H9 (cell line): ENCODE measurements around the gene C11orf16. TPM values are rescaled to one million over a fixed set of nuclear protein-coding genes. Genes with fewer than 3 reads are reported as not detected.
A peak's percentile ranks its signal among the peaks of the same experiment; 100 is the strongest.

Experiments
- DNase-seq: peaks from one replicate; pipeline ENCODE4 v3.0.0-alpha.2; 2017
- H2AFZ ChIP-seq: one replicate; pipeline ENCODE4 v1.6.1; 2013; ENCODE audit warnings: mild to moderate bottlenecking, low read length, control low read depth, moderate library complexity
- H2AK5ac ChIP-seq: 2 replicates; pipeline ENCODE4 v1.6.1; 2013; ENCODE audit warnings: low read length, control low read depth, mixed read lengths; ENCODE audit not compliant: insufficient read length
- H2BK120ac ChIP-seq: one replicate; pipeline ENCODE4 v1.6.1; 2013; ENCODE audit warnings: low read depth, mild to moderate bottlenecking, low read length, control low read depth, inconsistent platforms; ENCODE audit not compliant: poor library complexity, severe bottlenecking
- H2BK12ac ChIP-seq: 2 replicates; pipeline ENCODE4 v1.6.1; 2013; ENCODE audit warnings: low read length, control low read depth, mixed read lengths, low read depth; ENCODE audit not compliant: insufficient read length
- H2BK15ac ChIP-seq: 2 replicates; pipeline ENCODE4 v1.6.1; 2013; ENCODE audit warnings: low read depth, low read length, control low read depth
- H2BK20ac ChIP-seq: one replicate; pipeline ENCODE4 v1.6.1; 2013; ENCODE audit warnings: low read depth, mild to moderate bottlenecking, low read length, control low read depth, inconsistent platforms; ENCODE audit not compliant: poor library complexity, severe bottlenecking
- H2BK5ac ChIP-seq: 2 replicates; pipeline ENCODE4 v1.6.1; 2013; ENCODE audit warnings: low read length, control low read depth, mixed read lengths; ENCODE audit not compliant: insufficient read length
- H3K14ac ChIP-seq: 2 replicates; pipeline ENCODE4 v1.6.1; 2013; ENCODE audit warnings: low read length, control low read depth; ENCODE audit not compliant: insufficient read depth
- H3K18ac ChIP-seq: 2 replicates; pipeline ENCODE4 v1.6.1; 2013; ENCODE audit warnings: low read depth, mild to moderate bottlenecking, mixed read lengths, low read length, control low read depth; ENCODE audit not compliant: insufficient read length
- H3K23ac ChIP-seq: 2 replicates; pipeline ENCODE4 v1.6.1; 2013; ENCODE audit warnings: low read length, control low read depth, mixed read lengths, low read depth; ENCODE audit not compliant: insufficient read length
- H3K23me2 ChIP-seq: 2 replicates; pipeline ENCODE4 v1.6.1; 2013; ENCODE audit warnings: low read depth, mild to moderate bottlenecking, mixed read lengths, low read length, control low read depth; ENCODE audit not compliant: insufficient read length, poor library complexity, severe bottlenecking
- H3K27ac ChIP-seq: 2 replicates; pipeline ENCODE4 v1.5.1; 2013; ENCODE audit warnings: low read length, control low read depth, mixed read lengths, low read depth; ENCODE audit not compliant: insufficient read length
- H3K27me3 ChIP-seq: 2 replicates; pipeline ENCODE4 v1.6.1; 2013; ENCODE audit warnings: low read length, control low read depth, inconsistent platforms; ENCODE audit not compliant: insufficient read depth
- H3K4ac ChIP-seq: 2 replicates; pipeline ENCODE4 v1.6.1; 2013; ENCODE audit warnings: low read depth, mild to moderate bottlenecking, control low read depth, inconsistent platforms, low read length, moderate library complexity
- H3K4me1 ChIP-seq: 2 replicates; pipeline ENCODE4 v1.6.1; 2013; ENCODE audit warnings: low read length, control low read depth, inconsistent platforms; ENCODE audit not compliant: insufficient read depth
- H3K4me2 ChIP-seq: 2 replicates; pipeline ENCODE4 v1.6.1; 2013; ENCODE audit warnings: low read length, control low read depth, mixed read lengths; ENCODE audit not compliant: insufficient read length, insufficient read depth
- H3K56ac ChIP-seq: 2 replicates; pipeline ENCODE4 v1.6.1; 2013; ENCODE audit warnings: low read depth, mild to moderate bottlenecking, mixed read lengths, low read length, control low read depth; ENCODE audit not compliant: insufficient read length
- H3K79me1 ChIP-seq: 2 replicates; pipeline ENCODE4 v1.6.1; 2013; ENCODE audit warnings: low read depth, mild to moderate bottlenecking, moderate library complexity, low read length, control low read depth, inconsistent platforms; ENCODE audit not compliant: insufficient read depth, poor library complexity, severe bottlenecking
- H3K79me2 ChIP-seq: 2 replicates; pipeline ENCODE4 v1.6.1; 2013; ENCODE audit warnings: low read length, control low read depth, inconsistent platforms; ENCODE audit not compliant: insufficient read depth
- H3K9ac ChIP-seq: 2 replicates; pipeline ENCODE4 v1.6.1; 2013; ENCODE audit warnings: low read length, control low read depth, mixed read lengths; ENCODE audit not compliant: insufficient read length; ENCODE audit errors: extremely low read depth
- H3K9me3 ChIP-seq: one replicate; pipeline ENCODE4 v1.6.1; 2013; ENCODE audit warnings: low read depth, low read length, inconsistent platforms; ENCODE audit not compliant: control insufficient read depth
- H3T11ph ChIP-seq: one replicate; pipeline ENCODE4 v1.6.1; 2013; ENCODE audit warnings: mild to moderate bottlenecking, low read length, control low read depth, inconsistent platforms
- H4K20me1 ChIP-seq: one replicate; pipeline ENCODE4 v1.6.1; 2013; ENCODE audit not compliant: control insufficient read depth, insufficient read length, insufficient read depth
- H4K5ac ChIP-seq: 2 replicates; pipeline ENCODE4 v1.6.1; 2013; ENCODE audit warnings: low read depth, mild to moderate bottlenecking, mixed read lengths, low read length, control low read depth; ENCODE audit not compliant: insufficient read length
- H4K8ac ChIP-seq: replicated peaks from 2 replicates; pipeline ENCODE4 v1.6.1; 2013; ENCODE audit warnings: low read length, control low read depth, mixed read lengths, low read depth; ENCODE audit not compliant: insufficient read length
- H4K91ac ChIP-seq: 2 replicates; pipeline ENCODE4 v1.6.1; 2013; ENCODE audit warnings: low read depth, mild to moderate bottlenecking, moderate library complexity, mixed read lengths, low read length, control low read depth; ENCODE audit not compliant: insufficient read length
- H3K27ac Mint-ChIP-seq, 3 experiments: 2 replicates in 2 of 3; 3 replicates in 1 of 3; pipeline ENCODE4 v1.8.0; 2020 to 2021; ENCODE audit warnings: mixed read lengths in 3 of 3, mild to moderate bottlenecking in 1 of 3, moderate library complexity in 1 of 3
- H3K27me3 Mint-ChIP-seq: 2 replicates; pipeline ENCODE4 v1.8.0; 2021; ENCODE audit warnings: low read depth, mild to moderate bottlenecking, moderate library complexity, mixed read lengths
- H3K36me3 Mint-ChIP-seq, 3 experiments: 2 replicates in 2 of 3; 3 replicates in 1 of 3; pipeline ENCODE4 v1.8.0; 2020 to 2021; ENCODE audit warnings: low read depth in 3 of 3, mixed read lengths in 3 of 3; ENCODE audit not compliant: insufficient read depth in 1 of 3
- H3K4me1 Mint-ChIP-seq, 2 experiments: 2 replicates each; pipeline ENCODE4 v1.8.0; 2020; ENCODE audit warnings: mixed read lengths in 2 of 2
- H3K4me3 Mint-ChIP-seq, 2 experiments: 2 replicates in 1 of 2; 3 replicates in 1 of 2; pipeline ENCODE4 v1.8.0; 2020 to 2021; ENCODE audit warnings: mild to moderate bottlenecking in 2 of 2, mixed read lengths in 2 of 2, moderate library complexity in 1 of 2
- H3K9me3 Mint-ChIP-seq, 2 experiments: 2 replicates in 1 of 2; 3 replicates in 1 of 2; pipeline ENCODE4 v1.8.0; 2020; ENCODE audit warnings: mild to moderate bottlenecking in 2 of 2, mixed read lengths in 2 of 2, moderate library complexity in 1 of 2
- CTCF ChIP-seq: fragments of 200-600 bp; sonication (generic); conservative IDR thresholded peaks from 3 replicates; pipeline ENCODE4 v1.8.0; 2021; ENCODE audit warnings: antibody characterized with exemption, mild to moderate bottlenecking
- WGBS: extraction: QIAGEN DNeasy Blood & Tissue Kit; methylation state at CpG from one replicate; pipeline ENCODE4 v1.1.7; 2013; ENCODE audit warnings: missing lambda C conversion rate, low lambda C conversion rate, mixed read lengths; ENCODE audit not compliant: insufficient read length; ENCODE audit errors: extremely low coverage; 5-methylcytosine and 5-hydroxymethylcytosine counted together
- total RNA-seq: library from RNA; stranded (reverse); gene quantifications from 2 replicates; pipeline ENCODE4 v1.2.1, GENCODE V29; 2021

The C11orf16 gene
- total RNA-seq, 1 experiment from 2014 or later = 0.15 TPM

- peak; percentile 43 for DNase-seq
- H2BK20ac ChIP-seq = no peak overlapping the region
- H2BK120ac ChIP-seq = no peak overlapping the region
- H2BK15ac ChIP-seq = no peak overlapping the region
- no peak overlapping the region for H3K9ac ChIP-seq
- H2BK5ac ChIP-seq = no peak overlapping the region
- Mint-ChIP-seq H3K9me3 (no peaks in the 10 kb centered on the region), H3K4me1 (peaks cover 12 to 16% of the 10 kb centered on the region in 2 experiments), H3K36me3 (no peaks in the 10 kb centered on the region), H3K27me3 (peaks cover 1% of the 10 kb centered on the region; the same call in 1 of the 2 replicates), H3K27ac (peak overlapping the region in 1 of 3 experiments; percentile 80; a peak in 1 of 7 replicates), H3K4me3 (no peak overlapping the region; a peak in 1 of 5 replicates)
- no peak overlapping the region for H3K14ac ChIP-seq
- WGBS = no CpG with 5 or more reads among the region's 6 CpGs
- H3K9me3 ChIP-seq = no peaks in the 10 kb centered on the region
- no peak overlapping the region for H4K91ac ChIP-seq
- H3K27ac ChIP-seq = no peak overlapping the region
- H3K4me2 ChIP-seq = no peak overlapping the region
- H3K23ac ChIP-seq = no peak overlapping the region
- no peak overlapping the region for H4K8ac ChIP-seq
- no peaks in the 10 kb centered on the region for H3K27me3 ChIP-seq
- no peak overlapping the region for H3K56ac ChIP-seq
- H3K4me1 ChIP-seq = peaks cover 7% of the 10 kb centered on the region
- no peak overlapping the region for H2BK12ac ChIP-seq
- no peaks in the 10 kb centered on the region for H4K20me1 ChIP-seq
- no peak overlapping the region for H3T11ph ChIP-seq
- H2AK5ac ChIP-seq = no peak overlapping the region
- no peaks in the 10 kb centered on the region for H3K23me2 ChIP-seq
- no peak overlapping the region for H2AFZ ChIP-seq
- no peak overlapping the region for H3K4ac ChIP-seq
- no peak overlapping the region for H4K5ac ChIP-seq
- no peaks in the 10 kb centered on the region for H3K79me1 ChIP-seq
- no peaks in the 10 kb centered on the region for H3K79me2 ChIP-seq
- TF ChIP-seq CTCF = peak; percentile 60
- H3K18ac ChIP-seq = no peak overlapping the region
Observed at GRCh38 chr11:8933931-8934330, 1.2 kb upstream of the C11orf16 start.
